Neutrophil (primary cell): ENCODE measurements around the gene GSPT1.
"Not testable (repeated sequence)": the region's sequence is repeated elsewhere in the genome, so short reads cannot be mapped to it uniquely, and the experiment has no call there.

ENCODE experiments used
- H3K27ac ChIP-seq: fragments of 200-600 bp; sonication (generic); 2 replicates; pipeline ENCODE4 v1.5.1; 2016; ENCODE audit warnings: mild to moderate bottlenecking, moderate library complexity
- H3K27me3 ChIP-seq: fragments of 200-600 bp; sonication (generic); 2 replicates; pipeline ENCODE4 v1.6.0; 2016; ENCODE audit warnings: mild to moderate bottlenecking
- H3K36me3 ChIP-seq: fragments of 200-600 bp; sonication (generic); 2 replicates; pipeline ENCODE4 v1.5.1; 2017
- H3K4me1 ChIP-seq, 2 experiments: fragments of 200-600 bp in 1 of 2; sonication (generic) in 1 of 2; 1 replicate in 1 of 2; 2 replicates in 1 of 2; pipeline versions ENCODE4 v1.5.1 to v1.6.1; 2013 to 2016; ENCODE audit warnings: low read depth in 1 of 2, low read length in 1 of 2, mild to moderate bottlenecking in 1 of 2, moderate library complexity in 1 of 2; ENCODE audit not compliant: control insufficient read depth in 1 of 2, insufficient read depth in 1 of 2
- H3K4me3 ChIP-seq, 2 experiments: fragments of 200-600 bp in 1 of 2; sonication (generic) in 1 of 2; 1 replicate in 1 of 2; 2 replicates in 1 of 2; pipeline ENCODE4 v1.5.1; 2013 to 2016; ENCODE audit warnings: low read depth in 1 of 2, low read length in 1 of 2, mild to moderate bottlenecking in 1 of 2, moderate library complexity in 1 of 2
- H3K9me3 ChIP-seq: fragments of 200-600 bp; sonication (generic); 2 replicates; pipeline ENCODE4 v1.5.1; 2016
- TF ChIP-seq, protein P1 (sequence below): fragments of 200-600 bp; sonication (generic); IDR thresholded peaks from 2 replicates; pipeline ENCODE4 v1.5.1; 2016; ENCODE audit warnings: antibody characterized with exemption

Gene GSPT1

DNA sequence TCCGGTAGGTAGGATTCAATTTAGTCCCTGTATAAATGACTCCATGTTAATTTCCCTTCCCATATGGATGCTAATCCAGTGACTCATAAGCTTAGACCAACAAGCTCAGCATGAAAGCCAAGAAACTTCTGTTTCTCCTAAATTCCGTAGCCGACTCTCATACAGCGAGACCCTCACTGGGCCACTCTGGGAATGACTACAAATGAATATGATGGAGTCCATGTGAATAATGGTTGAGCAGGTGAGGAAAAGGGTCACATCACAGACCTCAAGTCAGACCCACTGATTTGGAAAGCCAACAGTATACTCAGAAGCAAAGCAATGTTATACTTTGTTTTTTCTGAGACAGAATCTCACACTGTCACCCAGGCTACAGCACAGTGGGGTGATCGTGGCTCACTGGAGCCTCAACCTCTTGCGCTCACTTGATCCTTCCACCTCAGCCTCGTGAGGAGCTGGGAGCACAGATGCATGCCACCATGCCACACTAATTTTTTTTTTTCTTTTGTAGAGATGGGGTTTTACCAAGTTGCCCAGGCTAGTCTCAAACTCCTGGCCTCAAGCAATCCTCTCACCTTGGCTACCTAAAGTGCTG is 79.0 kb downstream of the GSPT1 start:
- Histone ChIP-seq H3K27ac (no peak overlapping the region), H3K9me3 (no peaks in the 10 kb centered on the region), H3K4me1 (peaks cover 4 to 12% of the 10 kb centered on the region in 2 experiments), H3K27me3 (no peaks in the 10 kb centered on the region), H3K36me3 (peaks cover 45% of the 10 kb centered on the region), H3K4me3 (no peak overlapping the region)
- TF ChIP-seq, protein P1, sequence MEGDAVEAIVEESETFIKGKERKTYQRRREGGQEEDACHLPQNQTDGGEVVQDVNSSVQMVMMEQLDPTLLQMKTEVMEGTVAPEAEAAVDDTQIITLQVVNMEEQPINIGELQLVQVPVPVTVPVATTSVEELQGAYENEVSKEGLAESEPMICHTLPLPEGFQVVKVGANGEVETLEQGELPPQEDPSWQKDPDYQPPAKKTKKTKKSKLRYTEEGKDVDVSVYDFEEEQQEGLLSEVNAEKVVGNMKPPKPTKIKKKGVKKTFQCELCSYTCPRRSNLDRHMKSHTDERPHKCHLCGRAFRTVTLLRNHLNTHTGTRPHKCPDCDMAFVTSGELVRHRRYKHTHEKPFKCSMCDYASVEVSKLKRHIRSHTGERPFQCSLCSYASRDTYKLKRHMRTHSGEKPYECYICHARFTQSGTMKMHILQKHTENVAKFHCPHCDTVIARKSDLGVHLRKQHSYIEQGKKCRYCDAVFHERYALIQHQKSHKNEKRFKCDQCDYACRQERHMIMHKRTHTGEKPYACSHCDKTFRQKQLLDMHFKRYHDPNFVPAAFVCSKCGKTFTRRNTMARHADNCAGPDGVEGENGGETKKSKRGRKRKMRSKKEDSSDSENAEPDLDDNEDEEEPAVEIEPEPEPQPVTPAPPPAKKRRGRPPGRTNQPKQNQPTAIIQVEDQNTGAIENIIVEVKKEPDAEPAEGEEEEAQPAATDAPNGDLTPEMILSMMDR = no peak

DNA sequence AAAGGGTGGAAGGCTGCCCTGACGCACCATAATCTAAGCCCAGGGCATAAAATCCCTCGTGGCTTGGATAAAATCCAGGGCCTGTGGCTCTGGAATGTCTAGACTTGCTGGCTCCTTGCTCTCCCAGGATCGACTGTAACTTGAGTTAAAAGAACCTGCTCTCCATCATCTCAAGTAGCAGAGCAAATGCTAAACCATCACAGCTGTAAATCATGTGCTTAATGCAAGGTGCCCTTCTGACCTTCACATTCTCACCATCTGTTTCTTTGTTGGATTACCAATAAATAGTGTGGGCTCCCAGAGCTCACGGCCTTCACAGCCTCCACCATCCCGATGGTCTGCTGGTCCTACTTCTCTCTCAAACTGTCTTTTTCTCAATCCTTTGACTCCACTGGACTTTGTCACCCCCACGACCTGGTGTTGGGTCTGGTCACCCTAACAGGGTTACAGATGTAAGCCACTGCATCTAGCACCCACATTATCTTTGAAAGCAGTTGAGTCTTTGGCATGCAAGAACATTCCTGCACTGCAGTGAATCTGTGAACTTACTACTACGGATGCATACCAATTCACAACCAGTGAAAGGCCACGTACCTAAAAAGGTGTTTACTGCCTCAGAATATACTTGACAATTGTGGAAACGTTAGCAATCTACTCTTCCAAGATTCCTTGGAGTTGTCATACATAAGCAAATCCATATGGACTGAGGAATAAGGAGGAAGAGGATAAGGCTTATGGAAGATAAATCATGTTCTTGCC is 79.7 kb downstream of the GSPT1 start:
- Histone ChIP-seq H3K4me1 (peaks cover 4 to 12% of the 10 kb centered on the region in 2 experiments), H3K36me3 (peaks cover 38% of the 10 kb centered on the region), H3K4me3 (no peak overlapping the region), H3K27me3 (no peaks in the 10 kb centered on the region), H3K9me3 (no peaks in the 10 kb centered on the region), H3K27ac (no peak overlapping the region)
- TF ChIP-seq, protein P1 = no peak

DNA sequence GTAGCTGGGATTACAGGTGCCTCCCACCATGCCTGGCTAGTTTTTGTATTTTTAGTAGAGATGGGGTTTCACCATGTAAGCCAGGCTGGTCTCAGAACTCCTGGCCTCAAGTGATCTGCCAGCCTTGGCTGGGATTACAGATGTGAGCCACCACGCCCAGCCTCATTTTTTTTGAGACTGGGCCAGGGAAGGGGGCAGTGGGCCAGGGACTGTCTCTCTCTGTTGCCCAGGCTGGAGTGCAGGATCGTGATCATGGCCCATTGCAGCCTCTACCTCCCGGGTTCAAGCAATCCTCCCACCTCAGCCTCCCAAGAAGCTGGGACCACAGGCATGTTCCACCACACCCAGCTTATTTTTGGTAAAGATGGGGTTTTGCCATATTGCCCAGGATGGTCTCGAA is 80.4 kb downstream of the GSPT1 start:
- H3K4me1 ChIP-seq = peaks cover 4 to 12% of the 10 kb centered on the region in 2 experiments
- no peak overlapping the region for H3K4me3 ChIP-seq
- TF ChIP-seq, protein P1 = no peak
- no peaks in the 10 kb centered on the region for H3K27me3 ChIP-seq
- H3K9me3 ChIP-seq = no peaks in the 10 kb centered on the region
- no peak overlapping the region for H3K27ac ChIP-seq
- peaks cover 30% of the 10 kb centered on the region for H3K36me3 ChIP-seq

DNA sequence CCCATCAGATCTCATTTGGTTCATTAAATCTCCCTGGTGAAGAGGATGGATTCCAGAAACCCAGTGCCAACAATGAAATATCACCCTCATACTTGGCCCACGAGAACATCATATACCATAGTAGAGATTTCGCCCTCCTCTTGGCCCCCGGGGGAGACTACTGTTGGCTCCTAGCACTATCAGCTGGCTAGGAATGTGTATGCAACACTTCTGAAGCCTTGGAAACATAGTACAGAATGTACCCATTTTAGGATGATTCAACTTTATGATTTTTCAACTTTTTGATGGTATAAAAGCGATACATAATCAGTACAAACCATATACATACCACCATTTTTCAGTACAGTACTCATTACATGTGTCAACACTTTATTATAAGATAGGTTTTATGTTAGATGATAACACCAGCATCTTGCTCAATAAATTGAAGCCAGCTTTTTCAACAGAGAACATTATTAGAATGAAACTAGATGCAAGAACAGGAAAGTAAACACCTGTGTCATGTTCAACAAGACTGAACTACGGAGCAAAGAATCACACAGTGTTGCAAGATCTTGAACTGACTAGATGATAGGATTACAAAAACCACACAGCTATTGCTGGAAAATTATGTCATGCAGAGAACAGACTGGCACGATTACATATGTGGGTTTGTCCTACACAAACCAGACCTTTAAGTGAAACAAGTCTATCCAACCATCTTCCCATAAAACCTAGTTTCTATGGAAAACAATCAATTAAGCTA is 81.6 kb downstream of the GSPT1 start:
- peaks cover 4 to 12% of the 10 kb centered on the region in 2 experiments for H3K4me1 ChIP-seq
- no peaks in the 10 kb centered on the region for H3K27me3 ChIP-seq
- no peak overlapping the region for H3K4me3 ChIP-seq
- no peak overlapping the region for H3K27ac ChIP-seq
- no peaks in the 10 kb centered on the region for H3K9me3 ChIP-seq
- H3K36me3 ChIP-seq = peaks cover 25% of the 10 kb centered on the region
- TF ChIP-seq, protein P1 = no peak

DNA sequence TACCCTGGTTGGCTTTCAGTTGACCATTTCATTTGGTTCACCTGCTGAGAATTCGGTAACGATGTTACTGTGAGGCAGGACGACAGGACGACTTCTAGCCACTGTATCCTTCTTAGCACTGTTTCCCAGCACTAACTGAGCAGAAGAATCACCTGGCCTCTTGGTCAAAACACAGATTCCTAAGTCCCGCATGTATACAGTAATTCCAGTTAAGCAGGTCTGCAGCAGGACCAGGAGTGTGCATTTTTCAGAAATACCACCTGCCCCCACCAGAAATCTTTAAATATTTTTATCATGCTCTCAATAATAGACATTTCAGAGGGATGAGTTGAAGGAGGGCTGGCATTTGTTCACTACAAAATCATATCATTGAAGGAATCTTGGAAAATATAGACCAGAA is 87.1 kb downstream of the GSPT1 start:
- TF ChIP-seq, protein P1 = no peak
- no peak overlapping the region for H3K4me3 ChIP-seq
- H3K27ac ChIP-seq = no peak overlapping the region
- no peaks in the 10 kb centered on the region for H3K36me3 ChIP-seq
- H3K9me3 ChIP-seq = no peaks in the 10 kb centered on the region
- H3K27me3 ChIP-seq = peaks cover 5% of the 10 kb centered on the region
- H3K4me1 ChIP-seq = peaks cover 9 to 14% of the 10 kb centered on the region in 2 experiments

DNA sequence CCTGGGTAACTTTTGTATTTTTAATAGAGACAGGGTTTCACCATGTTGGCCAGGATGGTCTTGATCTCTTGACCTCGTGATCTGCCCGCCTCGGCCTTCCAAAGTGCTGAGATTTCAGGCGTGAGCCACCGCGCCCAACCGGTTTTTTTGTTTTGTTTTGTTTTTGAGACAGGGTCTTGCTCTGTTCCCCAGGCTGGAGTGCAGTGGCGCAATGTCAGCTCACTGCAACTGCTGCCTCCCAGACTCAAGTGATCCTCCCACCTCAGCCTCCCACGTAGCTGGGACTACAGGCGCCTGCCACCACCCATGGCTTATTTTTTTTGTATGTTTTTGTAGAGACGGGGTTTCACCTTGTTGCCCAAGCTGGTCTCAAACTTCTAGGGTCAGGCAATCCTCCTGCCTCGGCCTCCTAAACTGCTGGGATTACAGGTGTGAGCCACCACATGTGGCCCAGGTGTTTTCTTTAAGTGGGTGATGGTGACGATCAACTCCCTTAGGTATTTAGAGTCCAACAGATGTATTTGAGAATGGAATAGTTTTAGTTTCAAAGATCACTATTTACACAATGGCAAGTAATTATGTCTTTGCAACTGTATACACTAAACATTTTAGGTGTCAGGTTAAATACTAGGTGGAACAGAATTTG is 90.1 kb downstream of the GSPT1 start:
- peaks cover 9 to 24% of the 10 kb centered on the region in 2 experiments for H3K4me1 ChIP-seq
- H3K36me3 ChIP-seq, H3K4me3 ChIP-seq, H3K9me3 ChIP-seq, H3K27me3 ChIP-seq, H3K27ac ChIP-seq: not testable (repeated sequence)
